ENCODE results near the gene CXXC5. TPM values are rescaled to one million over a fixed set of nuclear protein-coding genes. Genes with fewer than 3 reads are reported as not detected.

The CXXC5 gene
- total RNA-seq, 1 experiment from 2014 or later: 85.0 TPM

DNA sequence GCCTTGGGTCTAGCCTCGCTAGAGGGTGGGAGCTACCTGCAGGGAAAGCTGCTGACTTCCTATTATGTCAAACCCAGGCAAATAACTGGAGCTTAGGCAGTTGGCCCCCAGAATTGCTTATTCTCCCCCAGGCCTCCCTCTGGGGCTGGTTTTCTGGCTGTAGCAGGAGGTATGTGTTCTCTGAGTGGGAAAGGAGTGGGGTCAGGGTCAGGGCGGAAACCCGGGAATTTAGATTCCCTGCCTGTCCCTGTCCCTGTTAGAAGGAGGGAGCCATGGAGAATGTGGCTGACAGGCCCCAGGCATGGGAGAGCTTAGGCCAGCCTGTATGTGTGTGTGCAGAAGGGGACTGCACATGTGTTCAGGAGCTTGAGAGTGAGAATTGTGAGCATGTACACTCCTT lies 13.6 kb upstream of the CXXC5 start:
- POLR2A ChIA-PET: interaction anchor here (0.7 to 1.0 kb wide), 2 partner anchors 14 to 56 kb away, joined by 3 to 5 read pairs; partner anchors contain the start of gene CXXC5
- Histone ChIP-seq H3K27me3 (ENCODE audit: control insufficient read depth, insufficient read depth, low read length) (no peaks in the 10 kb centered on the region), H3K4me3 (ENCODE audit: low read depth in 2 of 2, low read length in 2 of 2) (no peak overlapping the region), H3K36me3 (ENCODE audit: control insufficient read depth, insufficient read depth, low read length) (0 out of 2 replicates have a peak, but pooled peaks cover 2% of the 10 kb centered on the region), H3K9me3 (ENCODE audit: control insufficient read depth, insufficient read depth, low read depth, low read length) (no peaks in the 10 kb centered on the region), H3K27ac (ENCODE audit: low read length) (peak overlapping the region; percentile 48; the same call in 1 of the 2 replicates), H3K4me1 (ENCODE audit: control insufficient read depth, insufficient read depth, low read length) (peaks cover 43% of the 10 kb centered on the region)
- no peak for ATAC-seq
- in situ Hi-C loops (cut with HindIII; ENCODE audit: low pct_unique_long_range_greater_than_20kb, low sequenced_read_pairs): no loop called here
- TF ChIP-seq SIN3A (IDR thresholded peaks at IDR 0.05; ENCODE audit: borderline replicate concordance, insufficient read depth, low read depth, low read length): no peak
- TF ChIP-seq, protein P1, sequence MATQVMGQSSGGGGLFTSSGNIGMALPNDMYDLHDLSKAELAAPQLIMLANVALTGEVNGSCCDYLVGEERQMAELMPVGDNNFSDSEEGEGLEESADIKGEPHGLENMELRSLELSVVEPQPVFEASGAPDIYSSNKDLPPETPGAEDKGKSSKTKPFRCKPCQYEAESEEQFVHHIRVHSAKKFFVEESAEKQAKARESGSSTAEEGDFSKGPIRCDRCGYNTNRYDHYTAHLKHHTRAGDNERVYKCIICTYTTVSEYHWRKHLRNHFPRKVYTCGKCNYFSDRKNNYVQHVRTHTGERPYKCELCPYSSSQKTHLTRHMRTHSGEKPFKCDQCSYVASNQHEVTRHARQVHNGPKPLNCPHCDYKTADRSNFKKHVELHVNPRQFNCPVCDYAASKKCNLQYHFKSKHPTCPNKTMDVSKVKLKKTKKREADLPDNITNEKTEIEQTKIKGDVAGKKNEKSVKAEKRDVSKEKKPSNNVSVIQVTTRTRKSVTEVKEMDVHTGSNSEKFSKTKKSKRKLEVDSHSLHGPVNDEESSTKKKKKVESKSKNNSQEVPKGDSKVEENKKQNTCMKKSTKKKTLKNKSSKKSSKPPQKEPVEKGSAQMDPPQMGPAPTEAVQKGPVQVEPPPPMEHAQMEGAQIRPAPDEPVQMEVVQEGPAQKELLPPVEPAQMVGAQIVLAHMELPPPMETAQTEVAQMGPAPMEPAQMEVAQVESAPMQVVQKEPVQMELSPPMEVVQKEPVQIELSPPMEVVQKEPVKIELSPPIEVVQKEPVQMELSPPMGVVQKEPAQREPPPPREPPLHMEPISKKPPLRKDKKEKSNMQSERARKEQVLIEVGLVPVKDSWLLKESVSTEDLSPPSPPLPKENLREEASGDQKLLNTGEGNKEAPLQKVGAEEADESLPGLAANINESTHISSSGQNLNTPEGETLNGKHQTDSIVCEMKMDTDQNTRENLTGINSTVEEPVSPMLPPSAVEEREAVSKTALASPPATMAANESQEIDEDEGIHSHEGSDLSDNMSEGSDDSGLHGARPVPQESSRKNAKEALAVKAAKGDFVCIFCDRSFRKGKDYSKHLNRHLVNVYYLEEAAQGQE (IDR thresholded peaks at IDR 0.05; ENCODE audit: insufficient read depth in 1 of 2, low read depth in 2 of 2, low read length in 1 of 2): no peak
- no peak for TF ChIP-seq TCF7L2 (IDR thresholded peaks at IDR 0.05; ENCODE audit: low read depth, low read length)
- no peak for TF ChIP-seq POLR2AphosphoS5 (IDR thresholded peaks at IDR 0.05; ENCODE audit: low read depth, low read length)
- TF ChIP-seq, protein P2, sequence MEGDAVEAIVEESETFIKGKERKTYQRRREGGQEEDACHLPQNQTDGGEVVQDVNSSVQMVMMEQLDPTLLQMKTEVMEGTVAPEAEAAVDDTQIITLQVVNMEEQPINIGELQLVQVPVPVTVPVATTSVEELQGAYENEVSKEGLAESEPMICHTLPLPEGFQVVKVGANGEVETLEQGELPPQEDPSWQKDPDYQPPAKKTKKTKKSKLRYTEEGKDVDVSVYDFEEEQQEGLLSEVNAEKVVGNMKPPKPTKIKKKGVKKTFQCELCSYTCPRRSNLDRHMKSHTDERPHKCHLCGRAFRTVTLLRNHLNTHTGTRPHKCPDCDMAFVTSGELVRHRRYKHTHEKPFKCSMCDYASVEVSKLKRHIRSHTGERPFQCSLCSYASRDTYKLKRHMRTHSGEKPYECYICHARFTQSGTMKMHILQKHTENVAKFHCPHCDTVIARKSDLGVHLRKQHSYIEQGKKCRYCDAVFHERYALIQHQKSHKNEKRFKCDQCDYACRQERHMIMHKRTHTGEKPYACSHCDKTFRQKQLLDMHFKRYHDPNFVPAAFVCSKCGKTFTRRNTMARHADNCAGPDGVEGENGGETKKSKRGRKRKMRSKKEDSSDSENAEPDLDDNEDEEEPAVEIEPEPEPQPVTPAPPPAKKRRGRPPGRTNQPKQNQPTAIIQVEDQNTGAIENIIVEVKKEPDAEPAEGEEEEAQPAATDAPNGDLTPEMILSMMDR (IDR thresholded peaks at IDR 0.05): no peak
- CTCF ChIA-PET: interaction anchor here (1.3 to 4.6 kb wide), 5 partner anchors 20 to 132 kb away, joined by 3 to 47 read pairs (median 7); no protein-coding TSS in a partner anchor
- DNase-seq (ENCODE audit: low read depth, low spot score): no peak
- intact Hi-C loops (cut with micrococcal nuclease; ENCODE audit: unreplicated experiment): no loop called here
- BruUV-seq (replicated peaks): no TSS peak

DNA sequence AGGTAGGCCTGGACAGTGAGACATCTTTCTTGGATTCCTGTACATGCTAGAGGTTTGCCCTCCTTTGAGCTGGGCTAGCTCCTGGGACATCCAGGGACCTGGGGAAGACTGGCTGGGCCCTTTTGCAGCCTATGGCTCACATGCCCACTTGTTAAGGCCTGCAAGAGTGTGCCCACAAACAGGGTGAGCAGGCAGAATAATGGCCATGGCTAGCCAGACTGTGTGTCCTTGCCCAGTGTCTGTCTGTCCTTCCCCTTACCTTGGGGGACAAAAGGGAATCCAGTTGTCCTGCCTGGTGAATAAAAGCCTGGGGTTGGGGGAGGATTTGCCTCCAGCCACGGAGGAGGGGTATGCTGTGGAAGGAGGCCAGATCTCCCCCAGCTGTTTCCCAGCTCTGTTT lies 13.0 kb upstream of the CXXC5 start:
- in situ Hi-C loops (cut with HindIII; ENCODE audit: low pct_unique_long_range_greater_than_20kb, low sequenced_read_pairs): no loop called here
- H3K4me3 ChIP-seq (ENCODE audit: low read depth in 2 of 2, low read length in 2 of 2): no peak overlapping the region
- ChIA-PET POLR2A (interaction anchor here (0.7 to 1.0 kb wide), 2 partner anchors 13 to 56 kb away, joined by 3 to 5 read pairs; partner anchors contain the start of gene CXXC5), CTCF (interaction anchor here (1.0 to 4.6 kb wide), 6 partner anchors 13 to 131 kb away, joined by 3 to 47 read pairs (median 8); partner anchors contain the start of gene CXXC5)
- H3K9me3 ChIP-seq (ENCODE audit: control insufficient read depth, insufficient read depth, low read depth, low read length): no peaks in the 10 kb centered on the region
- no peaks in the 10 kb centered on the region for H3K36me3 ChIP-seq (ENCODE audit: control insufficient read depth, insufficient read depth, low read length)
- peaks cover 49% of the 10 kb centered on the region for H3K4me1 ChIP-seq (ENCODE audit: control insufficient read depth, insufficient read depth, low read length)
- peak overlapping the region; percentile 37 for H3K27ac ChIP-seq (ENCODE audit: low read length)
- DNase-seq (ENCODE audit: low read depth, low spot score) (no peak), ATAC-seq (no peak)
- TF ChIP-seq SIN3A (IDR thresholded peaks at IDR 0.05; ENCODE audit: borderline replicate concordance, insufficient read depth, low read depth, low read length) (no peak), POLR2AphosphoS5 (IDR thresholded peaks at IDR 0.05; ENCODE audit: low read depth, low read length) (no peak), TCF7L2 (IDR thresholded peaks at IDR 0.05; ENCODE audit: low read depth, low read length) (no peak)
- TF ChIP-seq, protein P2 (IDR thresholded peaks at IDR 0.05): no peak
- TF ChIP-seq, protein P1 (IDR thresholded peaks at IDR 0.05; ENCODE audit: insufficient read depth in 1 of 2, low read depth in 2 of 2, low read length in 1 of 2): no peak
- no TSS peak for BruUV-seq (replicated peaks)
- H3K27me3 ChIP-seq (ENCODE audit: control insufficient read depth, insufficient read depth, low read length): no peaks in the 10 kb centered on the region
- intact Hi-C loops (cut with micrococcal nuclease; ENCODE audit: unreplicated experiment): loop anchor here (1.0 kb wide), 1 partner anchor 130 kb away; no protein-coding TSS in a partner anchor

Data from Panc1 (cell line).